Measurements from ENCODE around the gene VPS13D.

DNA sequence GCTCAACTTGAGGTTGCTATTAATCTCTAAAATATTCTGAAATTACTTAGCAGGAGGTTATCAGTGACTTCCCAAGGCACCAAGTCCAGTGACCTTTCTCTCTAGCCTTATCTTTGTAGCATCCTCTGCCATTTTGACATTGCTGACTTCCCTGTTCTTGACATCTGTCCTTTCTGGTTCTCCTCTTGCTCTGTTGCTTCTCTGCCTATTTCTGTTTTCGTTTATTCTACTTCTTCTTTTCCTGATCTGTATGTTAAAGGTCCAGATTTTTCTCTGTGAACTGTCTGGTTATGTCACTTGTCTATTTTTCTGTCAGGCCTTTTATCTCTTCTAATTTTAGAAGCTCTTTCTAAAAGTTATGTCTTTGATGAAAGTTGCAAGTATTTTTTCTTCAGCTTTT is 178.8 kb downstream of the VPS13D start:
- TF ChIP-seq, protein P1, sequence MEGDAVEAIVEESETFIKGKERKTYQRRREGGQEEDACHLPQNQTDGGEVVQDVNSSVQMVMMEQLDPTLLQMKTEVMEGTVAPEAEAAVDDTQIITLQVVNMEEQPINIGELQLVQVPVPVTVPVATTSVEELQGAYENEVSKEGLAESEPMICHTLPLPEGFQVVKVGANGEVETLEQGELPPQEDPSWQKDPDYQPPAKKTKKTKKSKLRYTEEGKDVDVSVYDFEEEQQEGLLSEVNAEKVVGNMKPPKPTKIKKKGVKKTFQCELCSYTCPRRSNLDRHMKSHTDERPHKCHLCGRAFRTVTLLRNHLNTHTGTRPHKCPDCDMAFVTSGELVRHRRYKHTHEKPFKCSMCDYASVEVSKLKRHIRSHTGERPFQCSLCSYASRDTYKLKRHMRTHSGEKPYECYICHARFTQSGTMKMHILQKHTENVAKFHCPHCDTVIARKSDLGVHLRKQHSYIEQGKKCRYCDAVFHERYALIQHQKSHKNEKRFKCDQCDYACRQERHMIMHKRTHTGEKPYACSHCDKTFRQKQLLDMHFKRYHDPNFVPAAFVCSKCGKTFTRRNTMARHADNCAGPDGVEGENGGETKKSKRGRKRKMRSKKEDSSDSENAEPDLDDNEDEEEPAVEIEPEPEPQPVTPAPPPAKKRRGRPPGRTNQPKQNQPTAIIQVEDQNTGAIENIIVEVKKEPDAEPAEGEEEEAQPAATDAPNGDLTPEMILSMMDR (IDR thresholded peaks at IDR 0.05; ENCODE audit: low read depth, low read length, missing input control): no peak
- no peak for TF ChIP-seq REST (IDR thresholded peaks at IDR 0.05)
- TF ChIP-seq RAD21 (IDR thresholded peaks at IDR 0.05): no peak
- TF ChIP-seq ZBTB33 (IDR thresholded peaks at IDR 0.05): no peak
- TF ChIP-seq SP1 (IDR thresholded peaks at IDR 0.05): no peak
- TF ChIP-seq HNF4A (conservative IDR thresholded peaks at IDR 0.05): no peak
- TF ChIP-seq, protein P2, sequence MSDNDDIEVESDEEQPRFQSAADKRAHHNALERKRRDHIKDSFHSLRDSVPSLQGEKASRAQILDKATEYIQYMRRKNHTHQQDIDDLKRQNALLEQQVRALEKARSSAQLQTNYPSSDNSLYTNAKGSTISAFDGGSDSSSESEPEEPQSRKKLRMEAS (IDR thresholded peaks at IDR 0.05): no peak
- no peak for TF ChIP-seq HNF4G (IDR thresholded peaks at IDR 0.05)
- TF ChIP-seq EGR1 (IDR thresholded peaks at IDR 0.05; ENCODE audit: low read depth in 2 of 2): no peak

Data from liver (tissue), 3 donors.